Activated CD8-positive, alpha-beta memory T cell treated with anti-CD3 and anti-CD28 coated beads for 36 hours (primary cell): Measurements from ENCODE around the gene NETO2. TPM values are rescaled to one million over a fixed set of nuclear protein-coding genes. Genes with fewer than 3 reads are reported as not detected.
"Not testable (repeated sequence)": the region's sequence is repeated elsewhere in the genome, so short reads cannot be mapped to it uniquely, and the experiment has no call there.

ENCODE experiments used
- CTCF ChIA-PET: fragments of 350-600 bp; sonication (Branson Sonifier 250); formaldehyde crosslinking; loops from one replicate; lab custom pipeline; 2021; ENCODE audit warnings: antibody characterized with exemption; lab: Charles Lee
- POLR2A ChIA-PET: fragments of 350-600 bp; sonication (Branson Sonifier 250); formaldehyde crosslinking; loops from one replicate; lab custom pipeline; 2021; ENCODE audit warnings: antibody characterized with exemption; lab: Charles Lee
- total RNA-seq, 2 experiments: library from RNA; stranded (reverse); gene quantifications; one replicate each; pipeline ENCODE4 v1.2.3, GENCODE V29; 2021

NETO2 gene
- total RNA-seq, 2 experiments from 2014 or later, result 19.0 to 20.6 TPM

- ChIA-PET CTCF (no interaction called here), POLR2A (no interaction called here)
Measured at GRCh38 chr16:47073223-47074155, 70.3 kb downstream of the NETO2 start.

GRCh38 chr16:47072158-47072557, 71.6 kb downstream of the NETO2 start:
- ChIA-PET CTCF (no interaction called here), POLR2A (no interaction called here)

- CTCF ChIA-PET, result no interaction called here
Measured at GRCh38 chr16:47069841-47070584, 73.7 kb downstream of the NETO2 start.

GRCh38 chr16:47069313-47069712, 74.4 kb downstream of the NETO2 start:
- POLR2A ChIA-PET, result no interaction called here
- CTCF ChIA-PET, result no interaction called here

More at GRCh38 chr16:47069841-47070584, 73.7 kb downstream of the NETO2 start:
- POLR2A ChIA-PET, result no interaction called here

- CTCF ChIA-PET, result no interaction called here
Measured at GRCh38 chr16:47067203-47067602, 76.5 kb downstream of the NETO2 start.

GRCh38 chr16:47065766-47066688, 77.7 kb downstream of the NETO2 start:
- CTCF ChIA-PET, result no interaction called here
- POLR2A ChIA-PET, result no interaction called here

More at GRCh38 chr16:47067203-47067602, 76.5 kb downstream of the NETO2 start:
- POLR2A ChIA-PET, result no interaction called here

GRCh38 chr16:47064775-47065174, 79.0 kb downstream of the NETO2 start:
- POLR2A ChIA-PET, result no interaction called here
- CTCF ChIA-PET, result no interaction called here

GRCh38 chr16:47063011-47063724, 80.6 kb downstream of the NETO2 start:
- ChIA-PET CTCF (no interaction called here), POLR2A (no interaction called here)

- ChIA-PET POLR2A (no interaction called here), CTCF (no interaction called here)
Measured at GRCh38 chr16:47061204-47061603, 82.5 kb downstream of the NETO2 start.

- CTCF ChIA-PET, result no interaction called here
- POLR2A ChIA-PET, result no interaction called here
Measured at GRCh38 chr16:47060596-47060995, 83.1 kb downstream of the NETO2 start.

- ChIA-PET POLR2A (no interaction called here), CTCF (interaction anchor here (0.9 kb wide), 1 partner anchor 15 kb away, joined by 3 read pairs; no protein-coding TSS in a partner anchor)
Measured at GRCh38 chr16:47059991-47060390, 83.8 kb downstream of the NETO2 start.

GRCh38 chr16:47059130-47059529, 84.6 kb downstream of the NETO2 start:
- CTCF ChIA-PET, result interaction anchor here (0.9 kb wide), 1 partner anchor 16 kb away, joined by 3 read pairs; no protein-coding TSS in a partner anchor
- POLR2A ChIA-PET, result not testable (repeated sequence)

GRCh38 chr16:47058295-47059086, 85.3 kb downstream of the NETO2 start:
- CTCF ChIA-PET, result no interaction called here
- POLR2A ChIA-PET, result no interaction called here

- POLR2A ChIA-PET, result no interaction called here
- CTCF ChIA-PET, result no interaction called here
Measured at GRCh38 chr16:47057630-47057993, 86.1 kb downstream of the NETO2 start.

GRCh38 chr16:47056688-47057629, 86.8 kb downstream of the NETO2 start:
- POLR2A ChIA-PET, result interaction anchor here (0.7 kb wide), 1 partner anchor 382 kb away, joined by 16 read pairs; no protein-coding TSS in a partner anchor

GRCh38 chr16:47056061-47056460, 87.7 kb downstream of the NETO2 start:
- CTCF ChIA-PET, result not testable (repeated sequence)
- POLR2A ChIA-PET, result interaction anchor here (0.7 kb wide), 1 partner anchor 382 kb away, joined by 16 read pairs; no protein-coding TSS in a partner anchor

More at GRCh38 chr16:47056688-47057629, 86.8 kb downstream of the NETO2 start:
- CTCF ChIA-PET, result no interaction called here
